Stimulated activated naive B cell treated with anti-CD40 and anti-IgM and Interleukin-4, amounts not matched to agents 10 μg/mL and 1 μg/mL and 100 μg/mL, for 72 hours (primary cell): ENCODE results near the gene GALNT18.

Experiments used
- ATAC-seq, 2 donors: fragments of 150-1000 bp; cut with Tn5 transposase; replicated peaks; 2 replicates each; pipeline ENCODE4 v1.10.0; 2021; ENCODE audit warnings: moderate library complexity in 1 of 2
- DNase-seq: peaks from one replicate; pipeline ENCODE4 v3.0.0; 2021
- H3K27ac Mint-ChIP-seq: one replicate; pipeline ENCODE4 v1.8.0; 2022; ENCODE audit warnings: mild to moderate bottlenecking, mixed read lengths
- H3K27me3 Mint-ChIP-seq, 2 donors: one replicate each; pipeline ENCODE4 v1.8.0; 2022; ENCODE audit warnings: mixed read lengths in 2 of 2
- H3K36me3 Mint-ChIP-seq, 2 donors: one replicate each; pipeline ENCODE4 v1.8.0; 2022; ENCODE audit warnings: mixed read lengths in 2 of 2, mild to moderate bottlenecking in 1 of 2
- H3K4me1 Mint-ChIP-seq, 2 donors: one replicate each; pipeline ENCODE4 v1.8.0; 2022; ENCODE audit warnings: mixed read lengths in 2 of 2, mild to moderate bottlenecking in 1 of 2
- H3K4me3 Mint-ChIP-seq, 2 donors: one replicate each; pipeline ENCODE4 v1.8.0; 2022; ENCODE audit warnings: mild to moderate bottlenecking in 2 of 2, mixed read lengths in 2 of 2, moderate library complexity in 1 of 2
- H3K9me3 Mint-ChIP-seq, 2 donors: one replicate each; pipeline ENCODE4 v1.8.0; 2022; ENCODE audit warnings: mixed read lengths in 2 of 2, mild to moderate bottlenecking in 1 of 2

GALNT18 gene

GRCh38 chr11:11332141-11332710 lies 289.6 kb downstream of the GALNT18 start:
- Mint-ChIP-seq H3K36me3 (no peaks in the 10 kb centered on the region), H3K4me1 (no peaks in the 10 kb centered on the region), H3K27me3 (peaks cover 12 to 44% of the 10 kb centered on the region in 2 donors), H3K27ac (no peak overlapping the region), H3K9me3 (peaks cover 0 to 2% of the 10 kb centered on the region in 2 donors), H3K4me3 (no peak overlapping the region)
- DNase-seq, result no peak
- ATAC-seq, result no peak

GRCh38 chr11:11329062-11329806 lies 292.6 kb downstream of the GALNT18 start:
- peaks cover 11 to 47% of the 10 kb centered on the region in 2 donors for H3K27me3 Mint-ChIP-seq
- H3K4me3 Mint-ChIP-seq, result no peak overlapping the region
- H3K27ac Mint-ChIP-seq, result no peak overlapping the region
- DNase-seq (no peak), ATAC-seq (no peak)
- H3K4me1 Mint-ChIP-seq, result peaks cover 0 to 2% of the 10 kb centered on the region in 2 donors
- H3K36me3 Mint-ChIP-seq, result no peaks in the 10 kb centered on the region
- H3K9me3 Mint-ChIP-seq, result no peaks in the 10 kb centered on the region

GRCh38 chr11:11324090-11324489 lies 297.7 kb downstream of the GALNT18 start:
- H3K4me1 Mint-ChIP-seq, result peaks cover 6 to 15% of the 10 kb centered on the region in 2 donors
- H3K27ac Mint-ChIP-seq, result no peak overlapping the region
- H3K9me3 Mint-ChIP-seq, result peaks cover 9% of the 10 kb centered on the region in 2 donors
- no peak for DNase-seq
- no peak for ATAC-seq
- H3K4me3 Mint-ChIP-seq, result no peak overlapping the region
- peaks cover 11 to 12% of the 10 kb centered on the region in 2 donors for H3K27me3 Mint-ChIP-seq
- H3K36me3 Mint-ChIP-seq, result no peaks in the 10 kb centered on the region

- no peak for DNase-seq
- peaks cover 9 to 13% of the 10 kb centered on the region in 2 donors for H3K9me3 Mint-ChIP-seq
- no peak for ATAC-seq
- peaks cover 16 to 32% of the 10 kb centered on the region in 2 donors for H3K4me1 Mint-ChIP-seq
- peaks cover 0 to 4% of the 10 kb centered on the region in 2 donors for H3K36me3 Mint-ChIP-seq
- no peak overlapping the region for H3K4me3 Mint-ChIP-seq
- peaks cover 11 to 17% of the 10 kb centered on the region in 2 donors for H3K27me3 Mint-ChIP-seq
- no peak overlapping the region for H3K27ac Mint-ChIP-seq
These were observed 299.7 kb downstream of the GALNT18 start for GRCh38 chr11:11322101-11322500.

- no peak overlapping the region for H3K27ac Mint-ChIP-seq
- H3K36me3 Mint-ChIP-seq, result peaks cover 0 to 4% of the 10 kb centered on the region in 2 donors
- ATAC-seq (no peak), DNase-seq (no peak)
- H3K9me3 Mint-ChIP-seq, result peaks cover 9 to 13% of the 10 kb centered on the region in 2 donors
- peaks cover 7 to 9% of the 10 kb centered on the region in 2 donors for H3K27me3 Mint-ChIP-seq
- H3K4me1 Mint-ChIP-seq, result peaks cover 14 to 32% of the 10 kb centered on the region in 2 donors
- H3K4me3 Mint-ChIP-seq, result no peak overlapping the region
These were observed 301.0 kb downstream of the GALNT18 start for GRCh38 chr11:11320825-11321224.

GRCh38 chr11:11318961-11319360 lies 302.8 kb downstream of the GALNT18 start:
- DNase-seq, result peak; percentile 32
- H3K36me3 Mint-ChIP-seq, result peaks cover 0 to 4% of the 10 kb centered on the region in 2 donors
- H3K27ac Mint-ChIP-seq, result peak overlapping the region; percentile 86

GRCh38 chr11:11318461-11318860 lies 303.3 kb downstream of the GALNT18 start:
- peaks cover 12 to 13% of the 10 kb centered on the region in 2 donors for H3K27me3 Mint-ChIP-seq
- ATAC-seq, result peak; percentile 59 to 66

More at GRCh38 chr11:11318961-11319360, 302.8 kb downstream of the GALNT18 start:
- Mint-ChIP-seq H3K9me3 (peaks cover 9 to 13% of the 10 kb centered on the region in 2 donors), H3K4me1 (peaks cover 14 to 32% of the 10 kb centered on the region in 2 donors), H3K27me3 (peaks cover 12 to 13% of the 10 kb centered on the region in 2 donors), H3K4me3 (no peak overlapping the region)
- peak; percentile 98 to 99 for ATAC-seq

GRCh38 chr11:11316651-11317230 lies 305.1 kb downstream of the GALNT18 start:
- H3K27ac Mint-ChIP-seq, result no peak overlapping the region
- peaks cover 14 to 32% of the 10 kb centered on the region in 2 donors for H3K4me1 Mint-ChIP-seq
- peaks cover 12 to 13% of the 10 kb centered on the region in 2 donors for H3K27me3 Mint-ChIP-seq
- peaks cover 0 to 6% of the 10 kb centered on the region in 2 donors for H3K9me3 Mint-ChIP-seq
- H3K4me3 Mint-ChIP-seq, result no peak overlapping the region
- H3K36me3 Mint-ChIP-seq, result peaks cover 0 to 4% of the 10 kb centered on the region in 2 donors
- DNase-seq, result no peak
- ATAC-seq, result no peak

More at GRCh38 chr11:11318461-11318860, 303.3 kb downstream of the GALNT18 start:
- Mint-ChIP-seq H3K4me1 (peaks cover 14 to 32% of the 10 kb centered on the region in 2 donors), H3K9me3 (peaks cover 5 to 13% of the 10 kb centered on the region in 2 donors), H3K27ac (peak overlapping the region; percentile 86), H3K4me3 (peak overlapping the region in 1 of 2 donors; percentile 43), H3K36me3 (peaks cover 0 to 4% of the 10 kb centered on the region in 2 donors)
- DNase-seq, result peak; percentile 16

GRCh38 chr11:11313902-11314692 lies 307.7 kb downstream of the GALNT18 start:
- DNase-seq (no peak), ATAC-seq (no peak)
- H3K4me3 Mint-ChIP-seq, result no peak overlapping the region
- H3K27ac Mint-ChIP-seq, result no peak overlapping the region
- peaks cover 12 to 16% of the 10 kb centered on the region in 2 donors for H3K27me3 Mint-ChIP-seq
- peaks cover 0 to 4% of the 10 kb centered on the region in 2 donors for H3K36me3 Mint-ChIP-seq
- peaks cover 12 to 18% of the 10 kb centered on the region in 2 donors for H3K9me3 Mint-ChIP-seq
- peaks cover 12 to 25% of the 10 kb centered on the region in 2 donors for H3K4me1 Mint-ChIP-seq

- Mint-ChIP-seq H3K36me3 (peaks cover 0 to 4% of the 10 kb centered on the region in 2 donors), H3K9me3 (peaks cover 12 to 22% of the 10 kb centered on the region in 2 donors), H3K27ac (no peak overlapping the region), H3K27me3 (peaks cover 16 to 19% of the 10 kb centered on the region in 2 donors), H3K4me1 (peaks cover 8 to 20% of the 10 kb centered on the region in 2 donors), H3K4me3 (no peak overlapping the region)
- DNase-seq, result no peak
- no peak for ATAC-seq
These were observed 308.4 kb downstream of the GALNT18 start for GRCh38 chr11:11313426-11313825.

GRCh38 chr11:11312738-11313137 lies 309.1 kb downstream of the GALNT18 start:
- no peak for ATAC-seq
- DNase-seq, result no peak
- H3K4me3 Mint-ChIP-seq, result no peak overlapping the region
- peaks cover 12 to 23% of the 10 kb centered on the region in 2 donors for H3K9me3 Mint-ChIP-seq
- H3K36me3 Mint-ChIP-seq, result peaks cover 0 to 4% of the 10 kb centered on the region in 2 donors
- peaks cover 17 to 21% of the 10 kb centered on the region in 2 donors for H3K27me3 Mint-ChIP-seq
- no peak overlapping the region for H3K27ac Mint-ChIP-seq
- peaks cover 1 to 13% of the 10 kb centered on the region in 2 donors for H3K4me1 Mint-ChIP-seq

- peak; percentile 18 for DNase-seq
- H3K9me3 Mint-ChIP-seq, result peaks cover 12 to 20% of the 10 kb centered on the region in 2 donors
- no peak overlapping the region for H3K4me3 Mint-ChIP-seq
- H3K27ac Mint-ChIP-seq, result no peak overlapping the region
- H3K36me3 Mint-ChIP-seq, result no peaks in the 10 kb centered on the region
- peaks cover 1 to 8% of the 10 kb centered on the region in 2 donors for H3K4me1 Mint-ChIP-seq
- peak; percentile 85 to 93 for ATAC-seq
- H3K27me3 Mint-ChIP-seq, result peaks cover 17 to 18% of the 10 kb centered on the region in 2 donors
These were observed 310.6 kb downstream of the GALNT18 start for GRCh38 chr11:11311169-11311568.

- Mint-ChIP-seq H3K36me3 (no peaks in the 10 kb centered on the region), H3K27ac (no peak overlapping the region), H3K4me1 (peaks cover 1 to 8% of the 10 kb centered on the region in 2 donors), H3K4me3 (no peak overlapping the region), H3K27me3 (peaks cover 12% of the 10 kb centered on the region in 2 donors), H3K9me3 (peaks cover 12 to 20% of the 10 kb centered on the region in 2 donors)
- ATAC-seq, result no peak
- DNase-seq, result no peak
These were observed 311.9 kb downstream of the GALNT18 start for GRCh38 chr11:11309906-11310305.
